Nephron (organoid): ENCODE data around the gene WASL.

ENCODE experiments used
- H3K27ac Mint-ChIP-seq, 3 experiments: 2 replicates each; pipeline ENCODE4 v1.8.0; 2020; ENCODE audit warnings: mixed read lengths in 3 of 3, mild to moderate bottlenecking in 2 of 3, moderate library complexity in 1 of 3
- H3K27me3 Mint-ChIP-seq: 2 replicates; pipeline ENCODE4 v1.8.0; 2021; ENCODE audit warnings: low read depth, mild to moderate bottlenecking, moderate library complexity, mixed read lengths
- H3K36me3 Mint-ChIP-seq: 2 replicates; pipeline ENCODE4 v1.8.0; 2020; ENCODE audit warnings: low read depth, mixed read lengths
- H3K4me1 Mint-ChIP-seq: 2 replicates; pipeline ENCODE4 v1.8.0; 2020; ENCODE audit warnings: mixed read lengths
- H3K4me3 Mint-ChIP-seq, 3 experiments: 2 replicates each; pipeline ENCODE4 v1.8.0; 2020; ENCODE audit warnings: mild to moderate bottlenecking in 3 of 3, mixed read lengths in 3 of 3, moderate library complexity in 2 of 3
- H3K9me3 Mint-ChIP-seq: 2 replicates; pipeline ENCODE4 v1.8.0; 2020; ENCODE audit warnings: mixed read lengths
- CTCF ChIP-seq, 3 experiments: fragments of 200-600 bp; sonication (generic); IDR thresholded peaks; one replicate each; pipeline ENCODE4 v1.5.0; 2021; ENCODE audit warnings: antibody characterized with exemption in 3 of 3; ENCODE audit not compliant: unreplicated experiment in 3 of 3

Gene WASL

GRCh38 chr7:123681561-123681960 is 67.2 kb downstream of the WASL start:
- TF ChIP-seq CTCF (IDR thresholded peaks at IDR 0.05; ENCODE audit: unreplicated experiment in 3 of 3) = no peak
- Mint-ChIP-seq H3K27ac (no peak overlapping the region), H3K4me1 (peaks cover 22% of the 10 kb centered on the region), H3K36me3 (peaks cover 39% of the 10 kb centered on the region), H3K27me3 (no peaks in the 10 kb centered on the region), H3K4me3 (no peak overlapping the region), H3K9me3 (no peaks in the 10 kb centered on the region)

- H3K27me3 Mint-ChIP-seq = no peaks in the 10 kb centered on the region
- no peak for TF ChIP-seq CTCF (IDR thresholded peaks at IDR 0.05; ENCODE audit: unreplicated experiment in 3 of 3)
- no peak overlapping the region for H3K4me3 Mint-ChIP-seq
- peaks cover 29% of the 10 kb centered on the region for H3K4me1 Mint-ChIP-seq
- no peaks in the 10 kb centered on the region for H3K9me3 Mint-ChIP-seq
- H3K36me3 Mint-ChIP-seq = peaks cover 39% of the 10 kb centered on the region
- no peak overlapping the region for H3K27ac Mint-ChIP-seq
Measured at GRCh38 chr7:123680580-123680979, 68.2 kb downstream of the WASL start.

- Mint-ChIP-seq H3K27me3 (no peaks in the 10 kb centered on the region), H3K27ac (no peak overlapping the region), H3K9me3 (no peaks in the 10 kb centered on the region), H3K4me1 (peaks cover 39% of the 10 kb centered on the region), H3K36me3 (peaks cover 31% of the 10 kb centered on the region), H3K4me3 (no peak overlapping the region)
- no peak for TF ChIP-seq CTCF (IDR thresholded peaks at IDR 0.05; ENCODE audit: unreplicated experiment in 3 of 3)
Measured at GRCh38 chr7:123679614-123680013, 69.2 kb downstream of the WASL start.

GRCh38 chr7:123677061-123677715 is 71.6 kb downstream of the WASL start:
- Mint-ChIP-seq H3K27ac (peak overlapping the region; percentile 49 to 81 (median 80)), H3K4me3 (peak overlapping the region in 1 of 3 experiments; percentile 29), H3K36me3 (peaks cover 21% of the 10 kb centered on the region), H3K9me3 (no peaks in the 10 kb centered on the region), H3K27me3 (no peaks in the 10 kb centered on the region), H3K4me1 (peaks cover 56% of the 10 kb centered on the region)
- no peak for TF ChIP-seq CTCF (IDR thresholded peaks at IDR 0.05; ENCODE audit: unreplicated experiment in 3 of 3)

- no peak for TF ChIP-seq CTCF (IDR thresholded peaks at IDR 0.05; ENCODE audit: unreplicated experiment in 3 of 3)
Measured at GRCh38 chr7:123675181-123675473, 73.7 kb downstream of the WASL start.

More at GRCh38 chr7:123675181-123675473, 73.7 kb downstream of the WASL start:
- H3K4me1 Mint-ChIP-seq = peaks cover 49% of the 10 kb centered on the region
- peaks cover 13% of the 10 kb centered on the region for H3K36me3 Mint-ChIP-seq
- no peak overlapping the region for H3K4me3 Mint-ChIP-seq
- H3K9me3 Mint-ChIP-seq = no peaks in the 10 kb centered on the region
- H3K27me3 Mint-ChIP-seq = no peaks in the 10 kb centered on the region
- H3K27ac Mint-ChIP-seq = peak overlapping the region in 2 of 3 experiments; percentile 52 to 81
